ENCODE measurements around the gene MYCBPAP.

The MYCBPAP gene

DNA sequence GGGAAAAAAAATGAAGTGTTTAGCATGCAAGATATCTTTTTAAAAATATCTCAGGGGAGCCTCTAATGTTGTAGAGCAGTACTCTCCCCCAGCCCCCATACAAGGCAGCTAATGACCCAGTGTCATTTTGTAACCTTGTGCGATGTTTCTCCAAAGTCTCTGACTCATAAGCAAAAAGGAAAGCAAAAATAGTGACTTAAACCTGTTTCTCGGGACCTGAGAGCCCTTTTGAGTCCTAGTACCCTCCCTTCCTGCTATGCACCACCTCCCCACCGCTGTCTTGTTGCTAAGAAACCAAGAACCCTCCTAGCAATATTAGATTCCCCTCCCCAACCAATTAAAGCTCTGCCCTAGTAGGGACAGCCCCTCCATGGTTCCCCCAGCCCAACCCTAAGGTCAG lies 2.8 kb downstream of the MYCBPAP start:
- Histone ChIP-seq H3K36me3 (ENCODE audit: control insufficient read depth, insufficient read depth, low read length, severe bottlenecking) (no peaks in the 10 kb centered on the region), H3K4me3 (ENCODE audit: low read length) (peak overlapping the region; percentile 12), H3K27me3 (replicated peaks; ENCODE audit: control insufficient read depth, insufficient read depth, low read length) (no peaks in the 10 kb centered on the region), H3K9ac (ENCODE audit: low read length) (peak overlapping the region; percentile 34), H3K9me3 (ENCODE audit: control insufficient read depth, low read length) (no peaks in the 10 kb centered on the region), H3K4me1 (ENCODE audit: control insufficient read depth, insufficient read depth, low read length) (peaks cover 50% of the 10 kb centered on the region)
- DNase-seq (ENCODE audit: low read depth), result peak; percentile 34

GRCh38 chr17:50513495-50513894 lies 5.3 kb downstream of the MYCBPAP start:
- DNase-seq (ENCODE audit: low read depth), result peak; percentile 31
- Histone ChIP-seq H3K9me3 (ENCODE audit: control insufficient read depth, low read length) (no peaks in the 10 kb centered on the region), H3K9ac (ENCODE audit: low read length) (no peak overlapping the region), H3K27me3 (replicated peaks; ENCODE audit: control insufficient read depth, insufficient read depth, low read length) (no peaks in the 10 kb centered on the region), H3K36me3 (ENCODE audit: control insufficient read depth, insufficient read depth, low read length, severe bottlenecking) (no peaks in the 10 kb centered on the region), H3K4me3 (ENCODE audit: low read length) (no peak overlapping the region), H3K4me1 (ENCODE audit: control insufficient read depth, insufficient read depth, low read length) (peaks cover 45% of the 10 kb centered on the region)

DNA sequence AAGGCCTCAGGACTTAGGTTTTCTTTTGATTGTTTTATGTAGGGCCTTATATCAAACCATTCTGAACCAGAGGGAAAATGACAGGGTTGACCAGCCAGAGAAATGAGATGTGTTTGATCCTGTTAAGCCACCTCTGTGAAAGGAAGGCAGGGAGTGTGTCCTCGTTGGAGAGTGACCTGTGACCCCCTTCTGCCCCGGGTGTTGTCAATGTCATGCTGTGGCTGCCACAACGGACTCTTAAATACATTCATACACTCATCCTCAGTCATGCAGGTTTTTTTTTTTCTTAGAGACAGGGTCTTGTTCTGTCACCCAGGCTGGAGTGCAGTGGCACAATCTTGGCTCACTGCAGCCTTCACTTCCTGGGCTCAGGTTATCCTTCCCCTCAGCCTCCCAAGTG lies 6.1 kb downstream of the MYCBPAP start:
- Histone ChIP-seq H3K36me3 (ENCODE audit: control insufficient read depth, insufficient read depth, low read length, severe bottlenecking) (no peaks in the 10 kb centered on the region), H3K9ac (ENCODE audit: low read length) (peak overlapping the region; percentile 26), H3K9me3 (ENCODE audit: control insufficient read depth, low read length) (no peaks in the 10 kb centered on the region), H3K4me3 (ENCODE audit: low read length) (no peak overlapping the region), H3K4me1 (ENCODE audit: control insufficient read depth, insufficient read depth, low read length) (peaks cover 38% of the 10 kb centered on the region), H3K27me3 (replicated peaks; ENCODE audit: control insufficient read depth, insufficient read depth, low read length) (no peaks in the 10 kb centered on the region)
- no peak for DNase-seq (ENCODE audit: low read depth)

DNA sequence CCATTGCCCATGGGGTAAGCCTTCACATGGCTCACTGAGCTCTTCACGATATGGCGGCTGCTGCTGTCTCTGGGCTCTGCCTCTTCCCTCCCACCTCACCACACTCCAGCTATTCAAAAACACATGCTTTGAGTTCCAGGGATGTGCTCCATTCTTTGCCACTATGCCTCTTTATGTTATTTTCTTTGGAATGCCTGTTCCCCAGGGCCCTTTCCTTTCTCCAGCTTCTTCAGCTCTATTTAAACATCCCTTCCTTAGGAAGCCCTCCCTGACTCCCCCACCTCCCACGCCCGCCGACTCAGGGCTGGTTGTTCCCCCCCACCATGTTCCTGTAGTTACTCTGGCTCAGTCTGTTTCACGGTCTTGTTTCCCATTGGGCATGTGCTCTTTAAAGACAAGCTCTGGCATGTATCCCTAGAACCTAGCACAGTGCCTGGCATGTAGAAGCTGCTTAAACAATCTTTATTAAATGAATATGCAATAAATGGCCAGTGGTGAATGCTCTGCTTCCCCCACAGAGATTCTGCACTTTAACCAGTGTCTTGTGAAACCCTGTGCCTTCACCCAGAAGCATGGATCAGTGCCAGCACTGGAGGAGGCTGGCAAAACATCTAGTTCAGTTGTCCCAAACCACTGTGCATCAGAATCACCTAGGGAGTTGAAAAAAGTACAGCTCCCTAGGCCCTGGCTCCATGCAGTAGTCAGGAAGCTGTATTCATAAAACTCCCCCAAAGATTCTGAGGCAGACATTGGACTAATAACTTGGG lies 6.9 kb downstream of the MYCBPAP start:
- peak; percentile 78 for DNase-seq (ENCODE audit: low read depth)
- Histone ChIP-seq H3K4me1 (ENCODE audit: control insufficient read depth, insufficient read depth, low read length) (peaks cover 38% of the 10 kb centered on the region), H3K27me3 (replicated peaks; ENCODE audit: control insufficient read depth, insufficient read depth, low read length) (no peaks in the 10 kb centered on the region), H3K36me3 (ENCODE audit: control insufficient read depth, insufficient read depth, low read length, severe bottlenecking) (no peaks in the 10 kb centered on the region), H3K9me3 (ENCODE audit: control insufficient read depth, low read length) (no peaks in the 10 kb centered on the region), H3K4me3 (ENCODE audit: low read length) (no peak overlapping the region), H3K9ac (ENCODE audit: low read length) (peak overlapping the region; percentile 50)

DNA sequence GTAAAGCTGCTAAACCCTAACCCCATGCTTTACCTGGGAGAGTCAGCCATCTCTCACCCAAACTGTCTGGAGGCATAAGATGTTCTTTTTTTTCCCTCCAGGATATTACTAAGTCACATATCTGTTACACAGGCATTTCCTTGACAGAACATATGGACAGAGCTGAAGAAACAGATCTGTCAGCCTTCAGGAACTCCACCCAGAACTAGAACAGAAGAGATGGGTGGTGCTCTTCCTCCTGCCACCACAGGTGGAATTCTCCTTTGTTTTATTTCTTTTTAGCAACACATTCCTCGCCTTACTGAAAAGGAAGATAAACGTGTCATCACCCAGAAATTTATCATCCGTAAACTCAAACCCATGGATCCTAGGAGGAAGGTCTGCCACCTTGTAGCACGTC lies 8.8 kb downstream of the MYCBPAP start:
- Histone ChIP-seq H3K27me3 (replicated peaks; ENCODE audit: control insufficient read depth, insufficient read depth, low read length) (no peaks in the 10 kb centered on the region), H3K9ac (ENCODE audit: low read length) (no peak overlapping the region), H3K36me3 (ENCODE audit: control insufficient read depth, insufficient read depth, low read length, severe bottlenecking) (no peaks in the 10 kb centered on the region), H3K9me3 (ENCODE audit: control insufficient read depth, low read length) (no peaks in the 10 kb centered on the region), H3K4me1 (ENCODE audit: control insufficient read depth, insufficient read depth, low read length) (peaks cover 28% of the 10 kb centered on the region), H3K4me3 (ENCODE audit: low read length) (no peak overlapping the region)
- DNase-seq (ENCODE audit: low read depth), result no peak

DNA sequence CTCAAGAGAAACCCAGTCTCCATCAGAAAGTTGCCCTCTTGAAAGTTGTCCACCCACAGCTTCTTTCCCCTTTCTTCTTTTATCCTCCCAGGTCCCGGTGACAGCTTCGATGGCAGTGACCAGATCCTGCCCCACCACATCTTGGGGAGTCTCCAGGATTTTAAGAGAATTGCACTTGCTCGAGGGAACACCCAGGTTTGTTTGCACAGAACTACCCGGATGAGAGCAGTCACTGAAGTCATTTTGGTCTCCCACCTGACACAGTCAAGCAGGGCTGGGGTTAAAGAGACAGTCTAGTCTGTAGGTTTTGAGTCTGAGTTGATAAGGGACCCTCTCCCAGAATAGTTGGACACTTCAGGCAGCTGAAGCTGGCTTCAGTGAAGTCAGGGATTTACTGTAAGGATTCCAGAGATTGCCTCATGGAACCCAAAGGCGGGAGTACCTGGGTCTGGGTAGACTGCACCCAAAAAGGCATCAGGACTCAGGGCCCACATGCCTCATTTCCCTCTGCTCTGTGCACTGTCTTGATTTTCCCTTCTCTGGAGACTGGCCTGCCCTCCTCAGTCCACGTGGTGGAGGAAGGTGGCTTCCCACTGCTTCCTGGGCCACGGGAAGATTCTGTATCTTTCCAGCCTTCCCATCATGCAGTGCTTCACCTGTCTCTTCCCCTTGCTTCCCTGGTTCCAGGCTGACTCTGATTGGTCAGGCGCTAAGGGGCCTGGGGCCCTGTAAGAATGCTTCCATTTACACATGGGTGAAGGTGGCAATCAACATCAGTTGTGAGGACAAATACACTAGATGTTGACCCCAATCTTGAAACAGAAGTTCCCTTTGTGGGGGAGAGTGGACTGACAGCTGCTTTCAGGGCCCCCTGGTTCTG lies 9.5 kb downstream of the MYCBPAP start:
- Histone ChIP-seq H3K9me3 (ENCODE audit: control insufficient read depth, low read length) (no peaks in the 10 kb centered on the region), H3K27me3 (replicated peaks; ENCODE audit: control insufficient read depth, insufficient read depth, low read length) (no peaks in the 10 kb centered on the region), H3K4me3 (ENCODE audit: low read length) (no peak overlapping the region), H3K36me3 (ENCODE audit: control insufficient read depth, insufficient read depth, low read length, severe bottlenecking) (no peaks in the 10 kb centered on the region), H3K4me1 (ENCODE audit: control insufficient read depth, insufficient read depth, low read length) (peaks cover 28% of the 10 kb centered on the region), H3K9ac (ENCODE audit: low read length) (no peak overlapping the region)
- DNase-seq (ENCODE audit: low read depth), result no peak

DNA sequence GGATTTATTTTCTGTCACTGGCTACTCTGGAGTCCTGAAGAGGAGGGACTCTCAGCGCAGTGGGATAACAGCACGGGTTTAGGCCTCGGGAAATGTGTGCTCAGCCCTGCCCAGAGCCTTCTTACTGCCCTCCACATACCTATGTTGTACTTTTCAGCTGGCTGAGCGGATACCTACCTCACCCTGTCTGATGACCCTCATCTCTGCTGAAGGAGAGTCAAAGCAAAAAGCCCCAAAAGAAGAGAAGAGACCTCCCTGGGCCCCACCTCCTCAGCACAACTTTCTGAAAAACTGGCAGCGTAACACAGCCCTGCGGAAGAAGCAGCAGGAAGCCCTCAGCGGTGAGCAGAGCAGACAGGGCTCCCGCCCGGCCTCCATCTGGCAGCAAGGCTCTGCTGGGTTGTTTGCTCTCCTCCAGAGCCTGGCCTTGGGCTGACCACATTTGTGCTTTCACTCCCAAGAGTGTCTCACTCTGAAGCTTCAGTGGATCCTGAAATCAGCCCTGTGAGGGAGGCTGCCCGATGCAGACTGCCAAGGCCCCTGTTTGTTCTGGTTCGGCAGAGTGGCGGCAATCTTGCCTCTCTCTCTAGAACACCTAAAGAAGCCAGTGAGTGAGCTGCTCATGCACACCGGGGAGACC lies 10.3 kb downstream of the MYCBPAP start:
- no peak overlapping the region for H3K4me3 ChIP-seq (ENCODE audit: low read length)
- no peaks in the 10 kb centered on the region for H3K9me3 ChIP-seq (ENCODE audit: control insufficient read depth, low read length)
- no peaks in the 10 kb centered on the region for H3K36me3 ChIP-seq (ENCODE audit: control insufficient read depth, insufficient read depth, low read length, severe bottlenecking)
- no peak overlapping the region for H3K9ac ChIP-seq (ENCODE audit: low read length)
- H3K4me1 ChIP-seq (ENCODE audit: control insufficient read depth, insufficient read depth, low read length), result peaks cover 26% of the 10 kb centered on the region
- H3K27me3 ChIP-seq (replicated peaks; ENCODE audit: control insufficient read depth, insufficient read depth, low read length), result no peaks in the 10 kb centered on the region
- no peak for DNase-seq (ENCODE audit: low read depth)

- H3K4me3 ChIP-seq (ENCODE audit: low read length), result no peak overlapping the region
- no peaks in the 10 kb centered on the region for H3K36me3 ChIP-seq (ENCODE audit: control insufficient read depth, insufficient read depth, low read length, severe bottlenecking)
- H3K9me3 ChIP-seq (ENCODE audit: control insufficient read depth, low read length), result no peaks in the 10 kb centered on the region
- no peak for DNase-seq (ENCODE audit: low read depth)
- peaks cover 18% of the 10 kb centered on the region for H3K4me1 ChIP-seq (ENCODE audit: control insufficient read depth, insufficient read depth, low read length)
- no peak overlapping the region for H3K9ac ChIP-seq (ENCODE audit: low read length)
- H3K27me3 ChIP-seq (replicated peaks; ENCODE audit: control insufficient read depth, insufficient read depth, low read length), result no peaks in the 10 kb centered on the region
These were observed 11.0 kb downstream of the MYCBPAP start for GRCh38 chr17:50519141-50519834.

DNA sequence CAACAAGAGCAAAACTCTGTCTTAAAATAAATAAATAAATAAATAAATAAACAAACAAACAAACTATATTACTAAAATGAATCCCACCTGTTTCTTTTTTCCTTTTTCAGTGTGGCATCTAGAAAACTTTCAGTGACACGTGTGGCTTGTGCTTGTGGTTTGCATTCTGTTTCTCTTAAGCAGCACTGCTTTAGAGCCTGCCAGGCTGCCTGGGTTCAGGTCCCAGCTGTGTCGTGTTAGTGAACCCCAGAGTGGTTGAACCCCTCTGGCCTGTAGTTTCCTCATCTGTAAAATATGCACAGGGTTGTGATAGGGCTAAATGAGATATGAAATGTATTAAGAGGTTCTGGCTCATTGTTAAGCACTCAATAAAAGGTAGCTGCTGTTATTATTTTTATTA lies 12.2 kb downstream of the MYCBPAP start:
- Histone ChIP-seq H3K9me3 (ENCODE audit: control insufficient read depth, low read length) (no peaks in the 10 kb centered on the region), H3K9ac (ENCODE audit: low read length) (no peak overlapping the region), H3K4me1 (ENCODE audit: control insufficient read depth, insufficient read depth, low read length) (peaks cover 6% of the 10 kb centered on the region), H3K4me3 (ENCODE audit: low read length) (no peak overlapping the region), H3K27me3 (replicated peaks; ENCODE audit: control insufficient read depth, insufficient read depth, low read length) (peaks cover 3% of the 10 kb centered on the region), H3K36me3 (ENCODE audit: control insufficient read depth, insufficient read depth, low read length, severe bottlenecking) (no peaks in the 10 kb centered on the region)
- DNase-seq (ENCODE audit: low read depth), result no peak

- Histone ChIP-seq H3K4me3 (ENCODE audit: low read length) (no peak overlapping the region), H3K9me3 (ENCODE audit: control insufficient read depth, low read length) (no peaks in the 10 kb centered on the region), H3K9ac (ENCODE audit: low read length) (no peak overlapping the region), H3K36me3 (ENCODE audit: control insufficient read depth, insufficient read depth, low read length, severe bottlenecking) (no peaks in the 10 kb centered on the region), H3K4me1 (ENCODE audit: control insufficient read depth, insufficient read depth, low read length) (no peaks in the 10 kb centered on the region), H3K27me3 (replicated peaks; ENCODE audit: control insufficient read depth, insufficient read depth, low read length) (peaks cover 3% of the 10 kb centered on the region)
- DNase-seq (ENCODE audit: low read depth), result no peak
These were observed 13.3 kb downstream of the MYCBPAP start for GRCh38 chr17:50521514-50521913.

DNA sequence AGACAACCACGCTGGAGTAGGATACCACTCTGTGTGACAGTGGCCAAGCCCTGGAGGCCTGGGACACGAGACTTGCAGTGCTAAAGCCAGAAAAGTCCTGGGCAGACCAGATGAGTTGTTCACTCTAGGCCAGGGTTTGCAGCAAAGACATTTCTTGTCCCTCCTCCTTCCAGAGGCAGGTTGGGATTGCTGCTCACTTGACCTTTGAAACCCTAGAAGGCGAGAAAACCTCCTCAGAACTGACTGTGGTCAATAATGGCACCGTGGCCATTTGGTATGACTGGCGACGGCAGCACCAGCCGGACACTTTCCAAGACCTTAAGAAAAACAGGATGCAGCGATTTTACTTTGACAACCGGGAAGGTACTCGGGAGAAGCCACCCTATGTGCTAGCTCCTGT lies 14.5 kb downstream of the MYCBPAP start:
- Histone ChIP-seq H3K4me3 (ENCODE audit: low read length) (no peak overlapping the region), H3K4me1 (ENCODE audit: control insufficient read depth, insufficient read depth, low read length) (no peaks in the 10 kb centered on the region), H3K9ac (ENCODE audit: low read length) (no peak overlapping the region), H3K36me3 (ENCODE audit: control insufficient read depth, insufficient read depth, low read length, severe bottlenecking) (no peaks in the 10 kb centered on the region), H3K27me3 (replicated peaks; ENCODE audit: control insufficient read depth, insufficient read depth, low read length) (peaks cover 7% of the 10 kb centered on the region), H3K9me3 (ENCODE audit: control insufficient read depth, low read length) (no peaks in the 10 kb centered on the region)
- DNase-seq (ENCODE audit: low read depth), result no peak
